Skeletal muscle satellite cell (primary cell): ENCODE results near the gene AKAP13. TPM values are rescaled to one million over a fixed set of nuclear protein-coding genes. Genes with fewer than 3 reads are reported as not detected.
"Not testable (repeated sequence)": the region's sequence is repeated elsewhere in the genome, so short reads cannot be mapped to it uniquely, and the experiment has no call there.

Experiments used
- H3K27me3 ChIP-seq: 2 replicates; pipeline ENCODE4 v1.7.0; 2013; ENCODE audit warnings: low read length; ENCODE audit not compliant: control insufficient read depth, insufficient read depth
- H3K36me3 ChIP-seq: 2 replicates; pipeline ENCODE4 v1.7.0; 2013; ENCODE audit warnings: mild to moderate bottlenecking, control low read depth, low read length; ENCODE audit not compliant: insufficient read depth
- H3K4me1 ChIP-seq: 2 replicates; pipeline ENCODE4 v1.7.0; 2013; ENCODE audit warnings: low read length; ENCODE audit not compliant: control insufficient read depth, insufficient read depth
- H3K4me2 ChIP-seq: 2 replicates; pipeline ENCODE4 v1.7.0; 2013; ENCODE audit warnings: mild to moderate bottlenecking, low read length
- H3K4me3 ChIP-seq: 2 replicates; pipeline ENCODE4 v1.7.0; 2013; ENCODE audit warnings: low read length
- H3K9ac ChIP-seq: 2 replicates; pipeline ENCODE4 v1.7.0; 2013; ENCODE audit warnings: mild to moderate bottlenecking, low read depth, low read length, moderate library complexity
- H3K9me3 ChIP-seq: replicated peaks from 2 replicates; pipeline ENCODE4 v1.7.0; 2013; ENCODE audit warnings: mild to moderate bottlenecking, control low read depth, low read length
- small RNA-seq: library from RNA; depleted of rRNA; stranded (forward); fragments of <200 nt; gene quantifications from one replicate; pipeline ENCODE3, GENCODE V24; 2012

AKAP13 gene

DNA sequence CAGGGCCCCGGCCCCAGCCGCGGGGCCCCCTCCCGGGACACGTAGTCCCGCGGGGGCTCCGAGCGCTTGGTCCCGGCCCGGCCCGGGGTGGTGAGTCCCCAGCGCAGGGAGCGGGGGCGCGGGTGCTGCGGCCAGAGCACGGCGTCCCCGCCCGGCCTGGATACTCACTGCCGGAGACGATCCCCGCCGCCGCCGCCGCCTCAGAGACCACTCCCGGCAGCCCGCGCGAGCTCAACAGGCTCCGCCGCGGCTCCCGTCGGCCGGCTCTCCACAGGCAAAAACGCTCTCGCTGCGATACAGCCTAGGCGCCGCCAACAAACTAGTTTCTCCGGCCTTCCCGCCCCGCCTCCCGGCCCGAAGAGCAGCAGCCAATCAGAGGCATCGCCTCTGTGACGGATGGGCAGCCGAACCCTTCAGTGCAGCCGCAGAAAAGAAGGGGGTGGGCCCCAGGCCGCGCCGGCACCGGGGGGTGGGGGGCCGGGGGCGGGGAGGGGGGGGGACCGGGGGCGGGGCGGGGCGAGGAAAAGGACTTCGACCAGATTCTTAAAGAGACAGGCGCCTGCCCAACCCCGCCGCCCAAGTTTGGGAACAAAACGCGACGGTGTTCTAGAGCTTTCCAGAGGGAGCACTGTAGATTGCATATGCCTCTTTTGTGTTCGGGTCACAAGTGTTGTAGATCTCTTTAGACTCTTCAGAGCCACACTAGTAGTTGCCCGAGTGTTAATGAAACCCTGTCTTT lies 414.4 kb downstream of the AKAP13 start, which contains the start of gene KLHL25:
KLHL25 (minus strand) TSS at position 328 of the 739 bp plus-strand sequence. CDS start 25,115 bp downstream, outside the sequence.
- Histone ChIP-seq H3K4me2 (peak within 1 kb of the TSS; percentile 97), H3K9ac (peak within 1 kb of the TSS; percentile 88), H3K4me3 (peak within 1 kb of the TSS; percentile 81), H3K4me1 (peaks cover 20% of the 10 kb centered on the region), H3K27me3 (no peaks in the 10 kb centered on the region), H3K9me3 (no peaks in the 10 kb centered on the region), H3K36me3 (no peaks in the 10 kb centered on the region)

GRCh38 chr15:85795337-85796305 lies 415.2 kb downstream of the AKAP13 start:
- no peaks in the 10 kb centered on the region for H3K36me3 ChIP-seq
- H3K27me3 ChIP-seq = no peaks in the 10 kb centered on the region
- no peaks in the 10 kb centered on the region for H3K9me3 ChIP-seq
- H3K4me1 ChIP-seq = peaks cover 20% of the 10 kb centered on the region
- peak overlapping the region; percentile 92 for H3K4me2 ChIP-seq
- H3K4me3 ChIP-seq = peak overlapping the region; percentile 72
- peak overlapping the region; percentile 46 for H3K9ac ChIP-seq

GRCh38 chr15:85796371-85796770 lies 416.0 kb downstream of the AKAP13 start:
- H3K27me3 ChIP-seq, H3K9me3 ChIP-seq, H3K9ac ChIP-seq, H3K4me2 ChIP-seq, H3K4me3 ChIP-seq, H3K36me3 ChIP-seq: not testable (repeated sequence)
- H3K4me1 ChIP-seq = peaks cover 20% of the 10 kb centered on the region

Small RNA genes lying within 50 kb of the gene (small RNA-seq; reads per million reads assigned to genes)
- gene AC021739.1 (not detected), gene MIR1276 (0.77 reads per million, percentile 14 among the genes with 10 or more reads in this experiment), gene RNU6-1280P (not detected), gene RNU7-79P (not detected)
